ENCODE measurements around the gene DCLK2. TPM values are rescaled to one million over a fixed set of nuclear protein-coding genes. Genes with fewer than 3 reads are reported as not detected.

DCLK2 gene
- total RNA-seq, 6 experiments from 2014 or later, result 0.35 to 1.8 (median 0.68) TPM

DNA sequence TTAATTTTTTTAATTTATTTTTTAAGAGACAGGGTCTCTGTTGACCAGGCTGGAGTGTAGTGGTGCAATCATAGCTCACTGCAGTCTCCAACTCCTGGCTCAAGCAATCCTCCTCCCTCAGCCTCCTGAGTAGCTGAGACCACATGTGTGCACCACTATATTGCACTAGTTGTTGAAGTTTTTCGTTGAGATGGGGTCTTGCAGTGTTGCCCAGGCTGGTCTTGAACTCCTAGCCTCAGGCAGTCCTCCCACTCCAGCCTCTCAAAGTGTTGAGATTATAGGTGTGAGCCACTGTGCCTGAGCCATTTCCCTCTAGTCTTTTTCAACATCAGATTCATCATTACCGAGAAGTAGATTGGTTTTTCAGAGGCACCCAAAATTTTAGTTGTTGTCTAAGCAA lies 165.7 kb downstream of the DCLK2 start:
- no peak overlapping the region for H3K4me3 ChIP-seq
- H3K9me3 ChIP-seq, result no peaks in the 10 kb centered on the region
- no peak for DNase-seq
- H3K36me3 ChIP-seq, result no peaks in the 10 kb centered on the region
- no peak overlapping the region for H3K27ac ChIP-seq
- WGBS (ENCODE audit: insufficient coverage, low coverage, low lambda C conversion rate, missing lambda C conversion rate), result 59% methylated on average over 2 of the region's 2 CpGs
- intact Hi-C loops (cut with DNase I), result loop anchor here (10.0 kb wide), 2 partner anchors 229 to 249 kb away; no protein-coding TSS in a partner anchor
- no peaks in the 10 kb centered on the region for H3K27me3 ChIP-seq
- TF ChIP-seq, protein P1, sequence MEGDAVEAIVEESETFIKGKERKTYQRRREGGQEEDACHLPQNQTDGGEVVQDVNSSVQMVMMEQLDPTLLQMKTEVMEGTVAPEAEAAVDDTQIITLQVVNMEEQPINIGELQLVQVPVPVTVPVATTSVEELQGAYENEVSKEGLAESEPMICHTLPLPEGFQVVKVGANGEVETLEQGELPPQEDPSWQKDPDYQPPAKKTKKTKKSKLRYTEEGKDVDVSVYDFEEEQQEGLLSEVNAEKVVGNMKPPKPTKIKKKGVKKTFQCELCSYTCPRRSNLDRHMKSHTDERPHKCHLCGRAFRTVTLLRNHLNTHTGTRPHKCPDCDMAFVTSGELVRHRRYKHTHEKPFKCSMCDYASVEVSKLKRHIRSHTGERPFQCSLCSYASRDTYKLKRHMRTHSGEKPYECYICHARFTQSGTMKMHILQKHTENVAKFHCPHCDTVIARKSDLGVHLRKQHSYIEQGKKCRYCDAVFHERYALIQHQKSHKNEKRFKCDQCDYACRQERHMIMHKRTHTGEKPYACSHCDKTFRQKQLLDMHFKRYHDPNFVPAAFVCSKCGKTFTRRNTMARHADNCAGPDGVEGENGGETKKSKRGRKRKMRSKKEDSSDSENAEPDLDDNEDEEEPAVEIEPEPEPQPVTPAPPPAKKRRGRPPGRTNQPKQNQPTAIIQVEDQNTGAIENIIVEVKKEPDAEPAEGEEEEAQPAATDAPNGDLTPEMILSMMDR (IDR thresholded peaks at IDR 0.05), result no peak
- no peak for TF ChIP-seq POLR2A (IDR thresholded peaks at IDR 0.05)
- no peak for ATAC-seq
- H3K4me1 ChIP-seq, result no peaks in the 10 kb centered on the region

DNA sequence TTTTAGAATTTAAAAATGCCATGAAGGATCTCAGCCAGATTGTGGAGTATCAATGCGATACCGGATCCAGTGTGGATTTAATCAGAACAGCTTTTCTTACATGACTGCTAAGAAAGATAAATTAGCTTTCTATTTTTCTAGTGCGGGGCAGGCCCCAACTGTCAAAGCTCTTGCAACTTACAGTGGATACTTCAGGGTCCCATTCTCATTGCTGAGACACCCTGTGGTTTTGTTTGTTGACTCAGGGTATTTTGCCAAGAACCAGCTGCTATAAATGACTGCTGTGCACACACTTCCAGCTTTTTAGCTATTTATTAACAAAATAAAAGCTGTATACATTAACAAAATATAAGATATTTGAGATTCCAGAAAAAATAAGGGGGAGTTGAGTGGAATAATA lies 166.4 kb downstream of the DCLK2 start:
- no peaks in the 10 kb centered on the region for H3K27me3 ChIP-seq
- intact Hi-C loops (cut with DNase I), result loop anchor here (10.0 kb wide), 2 partner anchors 230 to 250 kb away; no protein-coding TSS in a partner anchor
- ATAC-seq (no peak), DNase-seq (no peak)
- H3K4me3 ChIP-seq, result no peak overlapping the region
- WGBS (ENCODE audit: insufficient coverage, low coverage, low lambda C conversion rate, missing lambda C conversion rate), result 50% methylated on average over 3 of the region's 3 CpGs
- no peak overlapping the region for H3K27ac ChIP-seq
- H3K9me3 ChIP-seq, result no peaks in the 10 kb centered on the region
- H3K4me1 ChIP-seq, result no peaks in the 10 kb centered on the region
- no peaks in the 10 kb centered on the region for H3K36me3 ChIP-seq
- TF ChIP-seq, protein P1 (IDR thresholded peaks at IDR 0.05), result no peak
- no peak for TF ChIP-seq POLR2A (IDR thresholded peaks at IDR 0.05)

DNA sequence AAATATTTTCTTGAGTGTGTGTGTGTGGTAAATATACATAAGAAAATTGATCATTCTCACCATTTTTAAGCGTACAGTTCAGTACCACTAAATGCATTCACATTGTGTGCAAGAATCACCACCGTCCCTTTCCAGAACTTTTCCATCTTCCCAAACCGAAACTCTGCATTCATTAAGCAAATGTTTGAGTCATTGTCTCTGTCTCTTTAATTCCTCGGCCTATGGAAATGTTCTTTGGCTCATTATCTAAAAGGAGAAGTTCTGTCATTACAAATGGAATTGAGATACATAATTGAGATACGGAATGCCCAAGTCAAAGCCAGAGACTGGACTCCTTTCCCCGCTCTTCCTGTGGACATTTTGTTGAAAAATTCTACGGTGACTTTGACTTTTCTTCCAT lies 168.9 kb downstream of the DCLK2 start:
- Histone ChIP-seq H3K9me3 (no peaks in the 10 kb centered on the region), H3K36me3 (no peaks in the 10 kb centered on the region), H3K4me3 (no peak overlapping the region), H3K27me3 (no peaks in the 10 kb centered on the region), H3K4me1 (no peaks in the 10 kb centered on the region), H3K27ac (no peak overlapping the region)
- intact Hi-C loops (cut with DNase I), result loop anchor here (10.0 kb wide), 2 partner anchors 232 to 252 kb away; no protein-coding TSS in a partner anchor
- ATAC-seq (no peak), DNase-seq (no peak)
- TF ChIP-seq POLR2A (IDR thresholded peaks at IDR 0.05), result no peak
- TF ChIP-seq, protein P1 (IDR thresholded peaks at IDR 0.05), result no peak
- 89% methylated on average over 7 of the region's 7 CpGs for WGBS (ENCODE audit: insufficient coverage, low coverage, low lambda C conversion rate, missing lambda C conversion rate)

DNA sequence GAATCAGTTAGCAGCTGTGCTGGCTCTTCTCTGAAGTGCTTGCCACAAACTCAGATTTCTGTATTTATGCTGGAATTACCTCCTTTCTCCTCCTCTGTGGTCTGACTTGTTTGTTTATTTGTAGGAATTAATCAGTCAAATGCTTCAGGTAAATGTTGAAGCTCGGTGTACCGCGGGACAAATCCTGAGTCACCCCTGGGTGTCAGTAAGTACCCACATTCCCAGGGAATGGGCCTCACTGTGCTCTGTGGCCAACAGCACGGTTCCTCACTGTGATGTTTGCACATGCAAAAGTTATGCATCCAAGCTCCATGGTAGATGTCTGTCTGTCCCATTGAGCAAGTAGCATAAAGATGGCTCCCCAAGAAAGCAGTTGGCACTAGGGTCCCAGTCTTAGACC lies 169.9 kb downstream of the DCLK2 start:
- no peaks in the 10 kb centered on the region for H3K36me3 ChIP-seq
- no peaks in the 10 kb centered on the region for H3K9me3 ChIP-seq
- ATAC-seq, result no peak
- no peak overlapping the region for H3K27ac ChIP-seq
- intact Hi-C loops (cut with DNase I), result loop anchor here (10.0 kb wide), 2 partner anchors 233 to 253 kb away; no protein-coding TSS in a partner anchor
- DNase-seq, result no peak
- 77% methylated on average over 4 of the region's 4 CpGs for WGBS (ENCODE audit: insufficient coverage, low coverage, low lambda C conversion rate, missing lambda C conversion rate)
- H3K4me1 ChIP-seq, result no peaks in the 10 kb centered on the region
- H3K4me3 ChIP-seq, result no peak overlapping the region
- TF ChIP-seq POLR2A (IDR thresholded peaks at IDR 0.05), result no peak
- TF ChIP-seq, protein P1 (IDR thresholded peaks at IDR 0.05), result no peak
- H3K27me3 ChIP-seq, result no peaks in the 10 kb centered on the region

Measured in right lobe of liver (tissue), 6 donors.